Activated gamma-delta T cell treated with anti-CD3 and anti-CD28 coated beads, Interleukin-2, amount 50 U/mL, for 16 hours (primary cell): ENCODE data around the gene SLC39A2.

Experiments
- DNase-seq: peaks from one replicate; pipeline ENCODE4 v3.0.0-alpha.2; 2020; ENCODE audit warnings: low read depth

SLC39A2 gene

DNA sequence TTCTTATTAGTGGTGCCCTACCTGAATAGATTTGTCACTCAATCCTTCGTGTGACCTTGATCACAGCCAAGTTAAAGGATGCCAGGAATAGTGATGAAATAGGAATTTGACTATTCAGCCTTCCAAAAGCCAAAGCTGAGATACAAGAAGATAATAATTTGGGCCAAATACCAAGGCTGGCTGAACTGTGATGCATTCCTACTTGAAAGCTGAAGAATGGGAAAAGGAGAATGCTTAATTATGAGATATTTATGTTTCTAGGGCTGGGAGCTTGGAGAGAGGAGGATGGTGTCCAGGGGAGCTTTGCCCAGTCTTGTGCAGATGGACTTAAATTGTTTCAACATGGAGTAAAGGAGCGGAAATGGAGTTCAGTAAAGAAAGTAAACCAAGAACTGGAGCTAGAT, 48.3 kb downstream of the SLC39A2 start:
- DNase-seq: no peak

DNA sequence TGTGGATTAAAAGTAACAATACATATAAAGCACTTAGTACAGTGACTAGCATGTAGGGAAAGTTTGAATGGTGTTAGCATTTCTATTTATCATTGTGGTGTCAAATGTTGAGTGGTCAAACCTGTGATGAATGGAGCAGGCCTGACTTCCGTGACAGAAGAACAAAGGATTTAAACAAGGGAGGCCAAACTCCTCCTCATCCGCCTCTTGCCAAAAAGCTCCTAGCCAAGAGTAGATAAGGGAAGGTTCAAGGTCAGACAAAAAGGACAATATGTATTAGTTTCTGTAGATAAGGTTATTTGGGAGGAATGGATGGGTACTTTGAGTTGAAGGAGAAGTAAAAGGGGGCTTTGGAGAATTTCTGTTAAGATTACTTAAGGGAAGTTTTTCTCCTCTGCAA, 49.5 kb downstream of the SLC39A2 start:
- DNase-seq: no peak

- no peak for DNase-seq
These were observed 50.2 kb downstream of the SLC39A2 start for GRCh38 chr14:21049271-21049673.

DNA sequence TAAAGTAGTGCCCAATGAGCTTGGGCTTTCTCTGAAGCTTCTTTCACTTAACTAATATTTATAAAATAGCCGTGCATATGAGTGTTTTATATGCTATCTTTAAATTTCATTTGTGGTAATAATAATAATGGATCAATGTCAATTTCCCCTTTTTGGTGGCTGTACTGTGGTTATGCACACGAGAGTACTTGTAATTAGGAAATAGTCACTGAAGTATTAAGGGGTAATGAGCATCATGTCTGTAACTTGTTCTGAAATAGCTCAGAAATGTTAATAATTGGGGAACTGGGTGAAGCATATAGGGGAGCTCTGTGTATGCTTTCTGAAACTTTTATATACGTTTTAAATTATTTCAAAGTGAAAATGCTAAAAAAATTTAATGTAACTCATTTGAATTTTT, 51.5 kb downstream of the SLC39A2 start:
- no peak for DNase-seq
